ENCODE results near the gene NDFIP2. TPM values are rescaled to one million over a fixed set of nuclear protein-coding genes. Genes with fewer than 3 reads are reported as not detected.

Gene NDFIP2
- polyA plus RNA-seq (119 to 244 TPM (median 209 TPM) in 3 replicates), polyA minus RNA-seq (113 to 127 TPM (median 125 TPM) in 3 replicates)
- 126 TPM for polyA plus RNA-seq (2011; ENCODE audit: low read depth)
- 83.4 and 168 TPM in 2 replicates for polyA plus RNA-seq (2011; cell fraction: cytosol; rRNA removed)
- polyA plus RNA-seq (2011; cell fraction: nucleus; rRNA removed): 141 and 143 TPM in 2 replicates
- polyA plus RNA-seq (2012; ENCODE audit: low replicate concordance): 109 and 156 TPM in 2 replicates
- 103 TPM for polyA minus RNA-seq (2011; cell fraction: cytosol; rRNA and poly(A)+ RNA removed)
- polyA minus RNA-seq (2011; cell fraction: nucleus; rRNA and poly(A)+ RNA removed): 127 and 253 TPM in 2 replicates

- Histone ChIP-seq H3K9me1 (ENCODE audit: control insufficient read depth, extremely low read depth, insufficient read depth, low read length) (no peaks in the 10 kb centered on the region), H3K27me3 (ENCODE audit: control insufficient read depth, extremely low read depth, insufficient read depth, low read length) (no peaks in the 10 kb centered on the region), H4K20me1 (ENCODE audit: control insufficient read depth, extremely low read depth, insufficient read depth, low read length) (no peaks in the 10 kb centered on the region), H3K79me2 (ENCODE audit: control insufficient read depth, insufficient read depth, low read length) (peaks cover 44% of the 10 kb centered on the region), H3K36me3 (ENCODE audit: control insufficient read depth in 2 of 2, extremely low read depth in 1 of 2, insufficient read depth in 2 of 2, low read length in 2 of 2) (peaks cover 0 to 1% of the 10 kb centered on the region in 2 experiments), H3K9me3 (ENCODE audit: control insufficient read depth, low read depth, low read length) (no peaks in the 10 kb centered on the region), H3K4me1 (ENCODE audit: control insufficient read depth, extremely low read depth, insufficient read depth, low read length) (peaks cover 36% of the 10 kb centered on the region), H3K27ac (ENCODE audit: control insufficient read depth, insufficient read depth, low read length) (peak within 1 kb of the TSS; percentile 96), H3K9ac (ENCODE audit: control insufficient read depth, extremely low read depth, insufficient read depth, low read length) (peak within 1 kb of the TSS; percentile 98), H3K4me2 (ENCODE audit: control insufficient read depth, extremely low read depth, insufficient read depth, low read depth, low read length) (peak within 1 kb of the TSS; percentile 81), H2AFZ (ENCODE audit: control insufficient read depth, low read length) (peak within 1 kb of the TSS; percentile 50), H3K4me3 (ENCODE audit: control insufficient read depth in 2 of 3, extremely low read depth in 1 of 3, insufficient read depth in 2 of 3, low read depth in 1 of 3, low read length in 3 of 3) (peak within 1 kb of the TSS; percentile 89 to 95 (median 89))
- FAIRE-seq (peak; percentile 71), DNase-seq (ENCODE audit: low read depth, low spot score) (no peak)
- dilution Hi-C loops (cut with MboI; ENCODE audit: extremely low pct_ligation_motif_present, low sequenced_read_pairs): no loop called here
- TF ChIP-seq EZH2 (IDR thresholded peaks at IDR 0.05; ENCODE audit: low read length) (no peak), CTCF (optimal IDR thresholded peaks at IDR 0.05 in 1 of 3, IDR thresholded peaks at IDR 0.05 in 1 of 3, conservative IDR thresholded peaks at IDR 0.05 in 1 of 3; ENCODE audit: extremely low read depth in 1 of 3, insufficient read depth in 2 of 3, low read length in 3 of 3) (peak in 1 of 3 experiments; percentile 10)
Observed at GRCh38 chr13:79480954-79481684, at the start of gene NDFIP2. NDFIP2 (plus strand) TSS chr13:79481155; CDS start chr13:79481204, 49 bp downstream.

- no peak for FAIRE-seq
Observed at GRCh38 chr13:79432086-79432485, 48.9 kb upstream of the NDFIP2 start.

More at GRCh38 chr13:79432086-79432485, 48.9 kb upstream of the NDFIP2 start:
- Histone ChIP-seq H3K9me3 (ENCODE audit: control insufficient read depth, low read depth, low read length) (no peaks in the 10 kb centered on the region), H3K36me3 (ENCODE audit: control insufficient read depth in 2 of 2, extremely low read depth in 1 of 2, insufficient read depth in 2 of 2, low read length in 2 of 2) (no peaks in the 10 kb centered on the region), H3K9ac (ENCODE audit: control insufficient read depth, extremely low read depth, insufficient read depth, low read length) (no peak overlapping the region), H4K20me1 (ENCODE audit: control insufficient read depth, extremely low read depth, insufficient read depth, low read length) (no peaks in the 10 kb centered on the region), H2AFZ (ENCODE audit: control insufficient read depth, low read length) (no peak overlapping the region), H3K79me2 (ENCODE audit: control insufficient read depth, insufficient read depth, low read length) (no peaks in the 10 kb centered on the region), H3K4me2 (ENCODE audit: control insufficient read depth, extremely low read depth, insufficient read depth, low read depth, low read length) (no peak overlapping the region), H3K4me3 (ENCODE audit: control insufficient read depth in 2 of 3, extremely low read depth in 1 of 3, insufficient read depth in 2 of 3, low read depth in 1 of 3, low read length in 3 of 3) (no peak overlapping the region), H3K27ac (ENCODE audit: control insufficient read depth, insufficient read depth, low read length) (no peak overlapping the region), H3K9me1 (ENCODE audit: control insufficient read depth, extremely low read depth, insufficient read depth, low read length) (no peaks in the 10 kb centered on the region), H3K4me1 (ENCODE audit: control insufficient read depth, extremely low read depth, insufficient read depth, low read length) (no peaks in the 10 kb centered on the region), H3K27me3 (ENCODE audit: control insufficient read depth, extremely low read depth, insufficient read depth, low read length) (no peaks in the 10 kb centered on the region)
- dilution Hi-C loops (cut with MboI; ENCODE audit: extremely low pct_ligation_motif_present, low sequenced_read_pairs): no loop called here
- no peak for DNase-seq (ENCODE audit: low read depth, low spot score)
- no peak for TF ChIP-seq EZH2 (IDR thresholded peaks at IDR 0.05; ENCODE audit: low read length)
